HG03457 (cell line): Measurements from ENCODE around the gene EIF2A.
"Not testable (repeated sequence)": the region's sequence is repeated elsewhere in the genome, so short reads cannot be mapped to it uniquely, and the experiment has no call there.

Source experiments
- ATAC-seq: cut with Tn5 transposase; IDR thresholded peaks from one replicate; pipeline ENCODE4 v1.9.1; 2021; ENCODE audit warnings: moderate number of reproducible peaks; ENCODE audit not compliant: unreplicated experiment

EIF2A gene

GRCh38 chr3:150600647-150601530 is 54.3 kb downstream of the EIF2A start:
- not testable (repeated sequence) for ATAC-seq

- peak; percentile 4 for ATAC-seq
Measured at GRCh38 chr3:150602426-150603152, 56.0 kb downstream of the EIF2A start.

- ATAC-seq = peak; percentile 54
Measured at GRCh38 chr3:150603153-150603979, 56.8 kb downstream of the EIF2A start, which contains the start of gene SELENOT. TSS of gene SELENOT (plus strand) at chr3:150603321. CDS start at chr3:150603363, 42 bp downstream.

- peak; percentile 4 for ATAC-seq
Measured at GRCh38 chr3:150603980-150604319, 57.4 kb downstream of the EIF2A start.

GRCh38 chr3:150605998-150606641 is 59.5 kb downstream of the EIF2A start:
- no peak for ATAC-seq

- no peak for ATAC-seq
Measured at GRCh38 chr3:150607267-150608065, 60.9 kb downstream of the EIF2A start.

- no peak for ATAC-seq
Measured at GRCh38 chr3:150609988-150610387, 63.4 kb downstream of the EIF2A start.

- no peak for ATAC-seq
Measured at GRCh38 chr3:150610785-150611184, 64.2 kb downstream of the EIF2A start.

- no peak for ATAC-seq
Measured at GRCh38 chr3:150611666-150612065, 65.1 kb downstream of the EIF2A start.

GRCh38 chr3:150612494-150612893 is 65.9 kb downstream of the EIF2A start:
- ATAC-seq = no peak

- ATAC-seq = no peak
Measured at GRCh38 chr3:150613034-150613433, 66.4 kb downstream of the EIF2A start.

GRCh38 chr3:150613709-150614480 is 67.3 kb downstream of the EIF2A start:
- ATAC-seq = no peak

GRCh38 chr3:150620002-150620689 is 73.6 kb downstream of the EIF2A start:
- ATAC-seq = no peak

GRCh38 chr3:150622955-150623354 is 76.4 kb downstream of the EIF2A start:
- not testable (repeated sequence) for ATAC-seq

GRCh38 chr3:150623945-150624344 is 77.4 kb downstream of the EIF2A start:
- no peak for ATAC-seq

GRCh38 chr3:150626148-150626930 is 79.8 kb downstream of the EIF2A start:
- ATAC-seq = no peak

GRCh38 chr3:150627557-150627956 is 81.0 kb downstream of the EIF2A start:
- ATAC-seq = no peak
